Mesenchymal stem cell (in vitro differentiated cells and primary cell): ENCODE data around the gene LRRC39.

Experiments
- DNase-seq: peaks from one replicate; pipeline ENCODE4 v3.0.0-alpha.2; 2013
- H2AFZ ChIP-seq: one replicate; pipeline ENCODE4 v1.6.1; 2013; ENCODE audit warnings: low read depth, mild to moderate bottlenecking, control low read depth, inconsistent platforms, low read length, moderate library complexity
- H2AK5ac ChIP-seq: 2 replicates; pipeline ENCODE4 v1.6.1; 2013; ENCODE audit warnings: low read length, moderate library complexity, mild to moderate bottlenecking, inconsistent platforms; ENCODE audit not compliant: severe bottlenecking
- H2BK120ac ChIP-seq: one replicate; pipeline ENCODE4 v1.6.1; 2013; ENCODE audit warnings: low read depth, mild to moderate bottlenecking, inconsistent platforms, low read length, moderate library complexity
- H2BK12ac ChIP-seq, 2 experiments: one replicate each; pipeline ENCODE4 v1.6.1; 2013; ENCODE audit warnings: inconsistent platforms in 2 of 2, low read length in 2 of 2, mild to moderate bottlenecking in 2 of 2, moderate library complexity in 2 of 2, control low read depth in 1 of 2
- H2BK15ac ChIP-seq: one replicate; pipeline ENCODE4 v1.6.1; 2013; ENCODE audit warnings: mild to moderate bottlenecking, low read depth, inconsistent platforms; ENCODE audit not compliant: poor library complexity, severe bottlenecking
- H2BK5ac ChIP-seq: 2 replicates; pipeline ENCODE4 v1.6.1; 2013; ENCODE audit warnings: low read depth, mild to moderate bottlenecking, low read length, control low read depth, inconsistent platforms; ENCODE audit not compliant: poor library complexity, severe bottlenecking
- H3K14ac ChIP-seq, 2 experiments: one replicate each; pipeline ENCODE4 v1.6.1; 2013; ENCODE audit warnings: inconsistent platforms in 2 of 2, low read length in 2 of 2, control low read depth in 1 of 2, mild to moderate bottlenecking in 1 of 2, moderate library complexity in 1 of 2
- H3K18ac ChIP-seq, 2 experiments: one replicate each; pipeline ENCODE4 v1.6.1; 2013; ENCODE audit warnings: inconsistent platforms in 2 of 2, low read length in 2 of 2, control low read depth in 1 of 2, low read depth in 1 of 2, mild to moderate bottlenecking in 1 of 2
- H3K23ac ChIP-seq, 2 experiments: one replicate each; pipeline ENCODE4 v1.6.1; 2013; ENCODE audit warnings: inconsistent platforms in 2 of 2, low read length in 2 of 2, mild to moderate bottlenecking in 2 of 2, moderate library complexity in 2 of 2, control low read depth in 1 of 2
- H3K27ac ChIP-seq: 2 replicates; pipeline ENCODE4 v1.5.1; 2013; ENCODE audit warnings: mild to moderate bottlenecking, moderate library complexity, low read length, control low read depth, inconsistent platforms; ENCODE audit not compliant: poor library complexity, severe bottlenecking
- H3K27me3 ChIP-seq, 2 experiments: 2 replicates each; pipeline versions ENCODE4 v1.6.1 to v1.7.0; 2013; ENCODE audit warnings: low read length in 2 of 2, mild to moderate bottlenecking in 2 of 2, moderate library complexity in 2 of 2, control low read depth in 1 of 2, inconsistent platforms in 1 of 2; ENCODE audit not compliant: control insufficient read depth in 1 of 2, insufficient read depth in 1 of 2
- H3K36me3 ChIP-seq, 2 experiments: 2 replicates each; pipeline versions ENCODE4 v1.6.1 to v1.7.0; 2013; ENCODE audit warnings: low read length in 2 of 2, control low read depth in 1 of 2, inconsistent platforms in 1 of 2, low read depth in 1 of 2, mild to moderate bottlenecking in 1 of 2; ENCODE audit not compliant: insufficient read depth in 2 of 2, control insufficient read depth in 1 of 2
- H3K4ac ChIP-seq, 2 experiments: one replicate each; pipeline ENCODE4 v1.6.1; 2013; ENCODE audit warnings: inconsistent platforms in 2 of 2, low read length in 2 of 2, mild to moderate bottlenecking in 2 of 2, moderate library complexity in 2 of 2, control low read depth in 1 of 2, low read depth in 1 of 2
- H3K4me1 ChIP-seq: 2 replicates; pipeline ENCODE4 v1.6.1; 2013; ENCODE audit warnings: low read depth, low read length, control low read depth; ENCODE audit not compliant: control insufficient read depth, insufficient read depth
- H3K4me2 ChIP-seq: 2 replicates; pipeline ENCODE4 v1.6.1; 2013; ENCODE audit warnings: low read length, mild to moderate bottlenecking, inconsistent platforms; ENCODE audit not compliant: poor library complexity, severe bottlenecking
- H3K4me3 ChIP-seq, 2 experiments: 2 replicates each; pipeline versions ENCODE4 v1.5.1 to v1.7.0; 2013; ENCODE audit warnings: low read length in 2 of 2, mild to moderate bottlenecking in 2 of 2, control low read depth in 1 of 2, low read depth in 1 of 2; ENCODE audit not compliant: insufficient read depth in 1 of 2
- H3K79me1 ChIP-seq: replicated peaks from 2 replicates; pipeline ENCODE4 v1.6.1; 2013; ENCODE audit warnings: mild to moderate bottlenecking, control low read depth, low read length, inconsistent platforms; ENCODE audit not compliant: poor library complexity, severe bottlenecking
- H3K9ac ChIP-seq: 2 replicates; pipeline ENCODE4 v1.7.0; 2013; ENCODE audit warnings: mild to moderate bottlenecking, low read length, moderate library complexity
- H3K9me3 ChIP-seq: 2 replicates; pipeline ENCODE4 v1.7.0; 2013; ENCODE audit warnings: mild to moderate bottlenecking, low read length; ENCODE audit not compliant: control insufficient read depth
- H4K8ac ChIP-seq: one replicate; pipeline ENCODE4 v1.6.1; 2013; ENCODE audit warnings: inconsistent platforms, mild to moderate bottlenecking, low read length, moderate library complexity
- H4K91ac ChIP-seq: one replicate; pipeline ENCODE4 v1.6.1; 2013; ENCODE audit warnings: mild to moderate bottlenecking, low read length, inconsistent platforms
- WGBS: methylation state at CpG from one replicate; pipeline ENCODE4 v1.1.7; 2013; ENCODE audit warnings: mixed read lengths; 5-methylcytosine and 5-hydroxymethylcytosine counted together

LRRC39 gene

GRCh38 chr1:100141192-100141591 is 36.9 kb downstream of the LRRC39 start:
- no peak overlapping the region for H2AK5ac ChIP-seq
- H2AFZ ChIP-seq = no peak overlapping the region
- no peaks in the 10 kb centered on the region for H3K4me1 ChIP-seq
- H3K18ac ChIP-seq = no peak overlapping the region
- no peak overlapping the region for H2BK15ac ChIP-seq
- no peak overlapping the region for H3K4me3 ChIP-seq
- no peak overlapping the region for H4K91ac ChIP-seq
- H3K4ac ChIP-seq = no peak overlapping the region
- no peak overlapping the region for H3K27ac ChIP-seq
- no peak overlapping the region for H3K4me2 ChIP-seq
- no peak overlapping the region for H3K14ac ChIP-seq
- peaks cover 3% of the 10 kb centered on the region for H3K79me1 ChIP-seq
- no peak overlapping the region for H3K23ac ChIP-seq
- H3K9ac ChIP-seq = no peak overlapping the region
- peaks cover 13 to 95% of the 10 kb centered on the region in 2 experiments for H3K36me3 ChIP-seq
- H2BK120ac ChIP-seq = no peak overlapping the region
- no peaks in the 10 kb centered on the region for H3K9me3 ChIP-seq
- DNase-seq = no peak
- H3K27me3 ChIP-seq = no peaks in the 10 kb centered on the region
- no peak overlapping the region for H2BK5ac ChIP-seq
- no peak overlapping the region for H2BK12ac ChIP-seq
- no peak overlapping the region for H4K8ac ChIP-seq
- WGBS = 96% methylated on average over 3 of the region's 4 CpGs

- Histone ChIP-seq H3K9me3 (no peaks in the 10 kb centered on the region), H3K79me1 (peaks cover 7% of the 10 kb centered on the region), H2AFZ (no peak overlapping the region), H2BK12ac (no peak overlapping the region), H3K9ac (no peak overlapping the region), H3K27ac (no peak overlapping the region), H2AK5ac (no peak overlapping the region), H3K4me3 (no peak overlapping the region), H3K27me3 (no peaks in the 10 kb centered on the region), H2BK15ac (no peak overlapping the region), H4K91ac (no peak overlapping the region), H3K4me2 (no peak overlapping the region), H2BK5ac (no peak overlapping the region), H3K23ac (no peak overlapping the region), H4K8ac (no peak overlapping the region), H3K14ac (no peak overlapping the region), H3K18ac (no peak overlapping the region), H3K4me1 (peaks cover 2% of the 10 kb centered on the region), H3K4ac (no peak overlapping the region), H2BK120ac (no peak overlapping the region), H3K36me3 (peaks cover 9 to 60% of the 10 kb centered on the region in 2 experiments)
- no CpG with 5 or more reads among the region's 2 CpGs for WGBS
- DNase-seq = no peak
These were observed 40.5 kb downstream of the LRRC39 start for GRCh38 chr1:100137602-100138001.

GRCh38 chr1:100134872-100135271 is 43.2 kb downstream of the LRRC39 start:
- Histone ChIP-seq H3K4me2 (no peak overlapping the region), H2BK15ac (no peak overlapping the region), H2AFZ (no peak overlapping the region), H3K23ac (no peak overlapping the region), H2BK12ac (no peak overlapping the region), H3K79me1 (peaks cover 12% of the 10 kb centered on the region), H4K91ac (no peak overlapping the region), H3K27me3 (no peaks in the 10 kb centered on the region), H3K27ac (no peak overlapping the region), H2BK5ac (no peak overlapping the region), H4K8ac (no peak overlapping the region), H3K4me1 (peaks cover 2% of the 10 kb centered on the region), H3K14ac (no peak overlapping the region), H2BK120ac (no peak overlapping the region), H3K9ac (peak overlapping the region; percentile 91), H3K4ac (no peak overlapping the region), H3K4me3 (no peak overlapping the region), H2AK5ac (no peak overlapping the region), H3K18ac (no peak overlapping the region), H3K36me3 (peaks cover 4 to 32% of the 10 kb centered on the region in 2 experiments), H3K9me3 (no peaks in the 10 kb centered on the region)
- WGBS = 94% methylated on average over 2 of the region's 3 CpGs
- peak; percentile 16 for DNase-seq

GRCh38 chr1:100132566-100133477 is 45.2 kb downstream of the LRRC39 start, which contains the start of the genes SASS6 and TRMT13:
TSS of gene SASS6 (minus strand) at chr1:100132930. CDS start at chr1:100132814, 116 bp downstream.
TSS of gene TRMT13 (plus strand) at chr1:100133163. CDS start at chr1:100133169, 6 bp downstream.
- Histone ChIP-seq H2AK5ac (peak within 1 kb of the TSS; percentile 49), H3K4me2 (peak within 1 kb of the TSS; percentile 86), H4K8ac (peak within 1 kb of the TSS; percentile 85), H2BK5ac (peak within 1 kb of the TSS; percentile 67), H3K14ac (no peak within 1 kb of the TSS), H2BK15ac (no peak within 1 kb of the TSS), H4K91ac (no peak within 1 kb of the TSS), H3K79me1 (peaks cover 17% of the 10 kb centered on the region), H3K23ac (no peak within 1 kb of the TSS), H3K27me3 (no peaks in the 10 kb centered on the region), H2BK12ac (peak within 1 kb of the TSS in 1 of 2 experiments; percentile 30), H3K18ac (peak within 1 kb of the TSS in 1 of 2 experiments; percentile 67), H3K9ac (peak within 1 kb of the TSS; percentile 91), H3K4me3 (peak within 1 kb of the TSS; percentile 84 to 94), H3K4ac (peak within 1 kb of the TSS in 1 of 2 experiments; percentile 35), H3K36me3 (peaks cover 4 to 12% of the 10 kb centered on the region in 2 experiments), H2AFZ (peak within 1 kb of the TSS; percentile 58), H3K27ac (peak within 1 kb of the TSS; percentile 69), H3K4me1 (peaks cover 2% of the 10 kb centered on the region), H2BK120ac (no peak within 1 kb of the TSS), H3K9me3 (no peaks in the 10 kb centered on the region)
- peak; percentile 99 for DNase-seq
- under 1% methylated on average over 54 of the region's 57 CpGs for WGBS
